ENCODE results near the gene UAP1L1.

DNA sequence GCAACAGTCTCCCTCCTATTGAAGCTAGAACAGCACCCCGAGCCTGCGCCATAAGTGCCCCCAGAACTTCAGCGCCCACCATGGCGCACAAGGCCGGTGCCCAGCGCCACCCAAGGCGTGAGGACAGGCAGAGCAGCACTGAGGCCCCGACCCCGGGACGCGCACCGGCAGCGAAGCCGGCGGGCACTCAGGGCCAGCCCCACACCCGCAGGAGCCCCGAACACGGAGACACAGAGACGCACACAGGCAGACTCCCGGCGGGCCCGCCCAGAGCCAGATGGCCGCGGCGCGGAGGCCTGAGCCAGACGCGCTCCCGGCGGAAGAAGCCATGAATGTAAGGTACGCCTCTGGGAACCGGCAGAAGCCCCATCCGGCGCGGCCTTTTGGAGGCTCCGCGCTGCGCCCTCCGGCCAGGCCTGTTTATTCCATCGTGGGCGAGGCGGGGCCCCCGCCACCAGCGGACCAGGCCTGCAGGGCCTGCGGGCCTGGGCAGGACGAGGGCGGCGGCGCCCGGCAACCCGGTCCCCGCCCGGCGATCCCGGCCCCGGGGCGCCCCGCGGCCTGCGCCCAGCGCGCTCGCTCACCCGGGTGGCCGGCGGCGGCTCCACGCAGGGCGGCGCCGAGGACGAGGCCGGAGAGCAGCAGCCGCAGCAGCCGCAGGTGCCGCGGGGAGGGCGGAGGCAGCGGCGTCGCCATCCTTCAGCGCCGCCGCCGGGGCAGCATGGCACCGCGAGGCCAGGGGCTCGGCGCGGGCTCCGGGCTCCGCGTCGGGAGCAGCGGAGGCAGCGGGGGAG lies 31.8 kb upstream of the UAP1L1 start:
- TF ChIP-seq, protein P1, sequence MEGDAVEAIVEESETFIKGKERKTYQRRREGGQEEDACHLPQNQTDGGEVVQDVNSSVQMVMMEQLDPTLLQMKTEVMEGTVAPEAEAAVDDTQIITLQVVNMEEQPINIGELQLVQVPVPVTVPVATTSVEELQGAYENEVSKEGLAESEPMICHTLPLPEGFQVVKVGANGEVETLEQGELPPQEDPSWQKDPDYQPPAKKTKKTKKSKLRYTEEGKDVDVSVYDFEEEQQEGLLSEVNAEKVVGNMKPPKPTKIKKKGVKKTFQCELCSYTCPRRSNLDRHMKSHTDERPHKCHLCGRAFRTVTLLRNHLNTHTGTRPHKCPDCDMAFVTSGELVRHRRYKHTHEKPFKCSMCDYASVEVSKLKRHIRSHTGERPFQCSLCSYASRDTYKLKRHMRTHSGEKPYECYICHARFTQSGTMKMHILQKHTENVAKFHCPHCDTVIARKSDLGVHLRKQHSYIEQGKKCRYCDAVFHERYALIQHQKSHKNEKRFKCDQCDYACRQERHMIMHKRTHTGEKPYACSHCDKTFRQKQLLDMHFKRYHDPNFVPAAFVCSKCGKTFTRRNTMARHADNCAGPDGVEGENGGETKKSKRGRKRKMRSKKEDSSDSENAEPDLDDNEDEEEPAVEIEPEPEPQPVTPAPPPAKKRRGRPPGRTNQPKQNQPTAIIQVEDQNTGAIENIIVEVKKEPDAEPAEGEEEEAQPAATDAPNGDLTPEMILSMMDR (IDR thresholded peaks at IDR 0.05), result no peak
- TF ChIP-seq POLR2AphosphoS5 (IDR thresholded peaks at IDR 0.05), result peak in 1 of 4 donors; percentile 34
- TF ChIP-seq POLR2A (IDR thresholded peaks at IDR 0.05), result no peak
